B cell (primary cell): ENCODE results near the gene CIDEC. TPM values are rescaled to one million over a fixed set of nuclear protein-coding genes. Genes with fewer than 3 reads are reported as not detected.

ENCODE experiments used
- ATAC-seq: fragments of 200-7000 bp; cut with Tn5 transposase; one replicate; pipeline ENCODE4 v1.10.0; 2021; ENCODE audit warnings: low read depth, mild to moderate bottlenecking, moderate number of reproducible peaks, moderate library complexity
- CTCF ChIA-PET: fragments of 350-600 bp; sonication (Branson Sonifier 250); formaldehyde crosslinking; loops from one replicate; lab custom pipeline; 2021; ENCODE audit warnings: antibody characterized with exemption, inconsistent platforms; lab: Charles Lee
- POLR2A ChIA-PET: fragments of 350-600 bp; sonication (Branson Sonifier 250); formaldehyde crosslinking; loops from one replicate; lab custom pipeline; 2021; ENCODE audit warnings: antibody characterized with exemption; lab: Charles Lee
- DNase-seq: peaks from one replicate; pipeline ENCODE4 v3.0.0; 2013
- H2AFZ ChIP-seq: 2 replicates; pipeline ENCODE4 v1.6.1; 2012; ENCODE audit warnings: mild to moderate bottlenecking, low read depth, low read length; ENCODE audit not compliant: insufficient read depth, poor library complexity, severe bottlenecking
- H3K27ac ChIP-seq, 2 donors: 1 replicate in 1 of 2; 2 replicates in 1 of 2; pipeline ENCODE4 v1.5.1; 2012 to 2013; ENCODE audit warnings: low read length in 2 of 2, mild to moderate bottlenecking in 2 of 2, moderate library complexity in 1 of 2
- H3K27me3 ChIP-seq, 4 experiments: fragments of 200-600 bp in 1 of 4; sonication (generic) in 1 of 4; replicated peaks in 1 of 4; 1 replicate in 2 of 4; 2 replicates in 2 of 4; pipeline versions ENCODE4 v1.6.1 to v1.7.0; 2013 to 2016; ENCODE audit warnings: low read length in 3 of 4, mild to moderate bottlenecking in 2 of 4, mixed read lengths in 1 of 4, moderate library complexity in 1 of 4; ENCODE audit not compliant: insufficient read depth in 4 of 4, control insufficient read depth in 3 of 4; ENCODE audit errors: control extremely low read depth in 1 of 4
- H3K36me3 ChIP-seq, 2 experiments: replicated peaks in 1 of 2; 1 replicate in 1 of 2; 2 replicates in 1 of 2; pipeline versions ENCODE4 v1.6.1 to v1.7.1; 2013; ENCODE audit warnings: low read length in 1 of 2; ENCODE audit not compliant: insufficient read depth in 2 of 2, control insufficient read depth in 1 of 2; ENCODE audit errors: control extremely low read depth in 1 of 2, extremely low read depth in 1 of 2
- H3K4me1 ChIP-seq, 2 donors: fragments of 200-600 bp in 1 of 2; sonication (generic) in 1 of 2; 1 replicate in 1 of 2; 2 replicates in 1 of 2; pipeline versions ENCODE4 v1.5.1 to v1.6.1; 2013 to 2017; ENCODE audit warnings: low read length in 2 of 2; ENCODE audit not compliant: control insufficient read depth in 2 of 2, insufficient read depth in 2 of 2
- H3K4me2 ChIP-seq: replicated peaks from 2 replicates; pipeline ENCODE3; 2012; ENCODE audit warnings: mild to moderate bottlenecking, low read depth, low read length; ENCODE audit not compliant: poor library complexity, severe bottlenecking
- H3K4me3 ChIP-seq, 5 experiments: fragments of 200-600 bp in 1 of 5; sonication (generic) in 1 of 5; 1 replicate in 3 of 5; 2 replicates in 2 of 5; pipeline versions ENCODE4 v1.5.1 to v1.7.0; 2011 to 2016; ENCODE audit warnings: low read length in 4 of 5, mild to moderate bottlenecking in 4 of 5, low read depth in 2 of 5, control low read depth in 1 of 5, moderate library complexity in 1 of 5; ENCODE audit not compliant: insufficient read depth in 1 of 5; ENCODE audit errors: control extremely low read depth in 1 of 5, extremely low read depth in 1 of 5
- H3K79me2 ChIP-seq: fragments of 200-600 bp; sonication (generic); one replicate; pipeline ENCODE4 v1.6.0; 2016; ENCODE audit warnings: low read length; ENCODE audit not compliant: control insufficient read depth, insufficient read depth
- H3K9ac ChIP-seq: fragments of 200-600 bp; sonication (generic); 2 replicates; pipeline ENCODE4 v1.6.1; 2017; ENCODE audit warnings: mild to moderate bottlenecking, low read length, moderate library complexity
- H3K9me3 ChIP-seq, 3 donors: one replicate each; pipeline versions ENCODE4 v1.6.1 to v1.7.1; 2013; ENCODE audit warnings: low read length in 2 of 3; ENCODE audit not compliant: control insufficient read depth in 2 of 3, insufficient read depth in 1 of 3; ENCODE audit errors: control extremely low read depth in 1 of 3
- H4K20me1 ChIP-seq: 2 replicates; pipeline ENCODE4 v1.6.0; 2012; ENCODE audit warnings: mild to moderate bottlenecking, low read length; ENCODE audit not compliant: insufficient read depth, control insufficient read depth, poor library complexity, severe bottlenecking
- H3K27ac Mint-ChIP-seq: one replicate; pipeline ENCODE4 v1.8.0; 2021; ENCODE audit warnings: mixed read lengths
- H3K27me3 Mint-ChIP-seq: one replicate; pipeline ENCODE4 v1.8.0; 2021; ENCODE audit warnings: mixed read lengths
- H3K4me1 Mint-ChIP-seq: one replicate; pipeline ENCODE4 v1.8.0; 2021; ENCODE audit warnings: mixed read lengths
- H3K4me3 Mint-ChIP-seq: one replicate; pipeline ENCODE4 v1.8.0; 2021; ENCODE audit warnings: mixed read lengths
- H3K9me3 Mint-ChIP-seq: one replicate; pipeline ENCODE4 v1.8.0; 2022; ENCODE audit warnings: mixed read lengths; ENCODE audit not compliant: insufficient read depth
- EZH2 ChIP-seq: IDR thresholded peaks from 2 replicates; pipeline ENCODE4 v1.6.1; 2012; ENCODE audit warnings: borderline replicate concordance, low read depth, mild to moderate bottlenecking, moderate library complexity, low read length; ENCODE audit not compliant: insufficient read depth, poor library complexity, severe bottlenecking
- WGBS: methylation state at CpG from one replicate; pipeline ENCODE4 v1.1.5; 2013; ENCODE audit warnings: missing lambda C conversion rate; ENCODE audit not compliant: insufficient coverage; 5-methylcytosine and 5-hydroxymethylcytosine counted together
- intact Hi-C: fragments of 100-400 bp; cut with micrococcal nuclease; formaldehyde crosslinking; loops from one replicate; pipeline ENCODE4 v1.10.0; 2022
- polyA plus RNA-seq: library from polyadenylated mRNA; depleted of rRNA; stranded (reverse); fragments of >200 nt; gene quantifications from 2 replicates; pipeline ENCODE4 v1.2.3, GENCODE V29; 2012
- total RNA-seq, 2 donors: library from RNA; stranded (reverse); fragments of 120-200 nt in 1 of 2; gene quantifications; 1 replicate in 1 of 2; 2 replicates in 1 of 2; pipeline versions ENCODE4 v1.2.3 to v1.2.4, GENCODE V29; 2013 to 2022
- TF ChIP-seq, protein P1 (sequence below): fragments of 200-600 bp; IDR thresholded peaks from one replicate; pipeline ENCODE4 v1.8.0; 2022; ENCODE audit warnings: antibody characterized with exemption, mild to moderate bottlenecking

The CIDEC gene
- total and polyA plus RNA-seq, 2 donors (not counting 1 experiment from before 2014, with no cell fraction given) = not detected

DNA sequence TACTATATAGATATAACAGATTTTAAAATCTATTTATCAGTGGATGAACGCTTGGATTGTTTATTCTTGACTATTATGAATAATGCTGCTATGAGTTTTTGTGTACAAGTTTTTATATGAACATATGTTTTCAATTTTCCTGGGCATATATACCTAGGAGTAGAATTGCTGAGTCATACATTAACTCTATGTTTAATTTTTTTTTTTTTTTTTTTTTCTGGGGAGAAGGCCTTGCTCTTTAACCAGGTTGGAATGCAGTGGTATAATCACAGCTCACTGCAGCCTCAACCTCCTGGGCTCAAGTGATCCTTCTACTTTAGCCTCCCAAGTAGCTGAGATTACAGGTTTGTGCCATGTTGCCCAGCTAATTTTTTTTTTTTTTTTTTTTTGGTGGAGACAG is 9.1 kb downstream of the CIDEC start:
- H3K9me3 Mint-ChIP-seq = no peaks in the 10 kb centered on the region
- H3K4me3 Mint-ChIP-seq = no peak overlapping the region
- Histone ChIP-seq H3K27ac (no peak overlapping the region), H3K27me3 (no peaks in the 10 kb centered on the region), H3K4me3 (no peak overlapping the region), H2AFZ (no peak overlapping the region), H4K20me1 (no peaks in the 10 kb centered on the region), H3K4me1 (no peaks in the 10 kb centered on the region), H3K36me3 (no peaks in the 10 kb centered on the region), H3K9ac (no peak overlapping the region), H3K79me2 (no peaks in the 10 kb centered on the region), H3K9me3 (no peaks in the 10 kb centered on the region), H3K4me2 (no peak overlapping the region)
- no peak overlapping the region for H3K27ac Mint-ChIP-seq
- CTCF ChIA-PET = no interaction called here
- intact Hi-C loops = no loop called here
- peaks cover 6% of the 10 kb centered on the region for H3K27me3 Mint-ChIP-seq
- POLR2A ChIA-PET = interaction anchor here (0.7 kb wide), 1 partner anchor 31 kb away, joined by 4 read pairs; no protein-coding TSS in a partner anchor
- no peak for ATAC-seq
- DNase-seq = no peak
- H3K4me1 Mint-ChIP-seq = no peaks in the 10 kb centered on the region
- WGBS = no CpG with 5 or more reads among the region's 1 CpG
- TF ChIP-seq EZH2 = no peak
- TF ChIP-seq, protein P1, sequence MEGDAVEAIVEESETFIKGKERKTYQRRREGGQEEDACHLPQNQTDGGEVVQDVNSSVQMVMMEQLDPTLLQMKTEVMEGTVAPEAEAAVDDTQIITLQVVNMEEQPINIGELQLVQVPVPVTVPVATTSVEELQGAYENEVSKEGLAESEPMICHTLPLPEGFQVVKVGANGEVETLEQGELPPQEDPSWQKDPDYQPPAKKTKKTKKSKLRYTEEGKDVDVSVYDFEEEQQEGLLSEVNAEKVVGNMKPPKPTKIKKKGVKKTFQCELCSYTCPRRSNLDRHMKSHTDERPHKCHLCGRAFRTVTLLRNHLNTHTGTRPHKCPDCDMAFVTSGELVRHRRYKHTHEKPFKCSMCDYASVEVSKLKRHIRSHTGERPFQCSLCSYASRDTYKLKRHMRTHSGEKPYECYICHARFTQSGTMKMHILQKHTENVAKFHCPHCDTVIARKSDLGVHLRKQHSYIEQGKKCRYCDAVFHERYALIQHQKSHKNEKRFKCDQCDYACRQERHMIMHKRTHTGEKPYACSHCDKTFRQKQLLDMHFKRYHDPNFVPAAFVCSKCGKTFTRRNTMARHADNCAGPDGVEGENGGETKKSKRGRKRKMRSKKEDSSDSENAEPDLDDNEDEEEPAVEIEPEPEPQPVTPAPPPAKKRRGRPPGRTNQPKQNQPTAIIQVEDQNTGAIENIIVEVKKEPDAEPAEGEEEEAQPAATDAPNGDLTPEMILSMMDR = no peak

DNA sequence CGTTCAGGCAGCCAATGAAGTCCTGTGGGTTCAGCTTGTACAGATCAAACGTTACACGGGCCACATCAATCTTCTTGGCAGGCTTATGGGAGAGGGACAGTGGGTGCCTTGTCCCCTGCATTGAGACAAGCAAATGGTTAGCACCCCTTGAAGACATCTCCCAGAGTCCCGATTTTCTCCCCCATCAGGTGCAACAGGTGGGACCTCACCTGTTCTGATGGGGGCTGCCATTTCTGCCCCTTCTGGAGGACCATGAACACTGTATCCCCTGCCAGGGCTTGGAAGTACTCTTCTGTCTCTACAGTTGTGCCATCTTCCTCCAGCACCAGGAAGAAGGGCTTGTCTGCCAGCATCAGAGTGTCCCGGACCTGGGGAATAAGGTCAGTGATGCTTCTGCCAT is 10.1 kb downstream of the CIDEC start:
- ATAC-seq = no peak
- no peak overlapping the region for H3K27ac Mint-ChIP-seq
- POLR2A ChIA-PET = no interaction called here
- no peaks in the 10 kb centered on the region for H3K27me3 ChIP-seq
- no peak overlapping the region for H3K9ac ChIP-seq
- no peak overlapping the region for H3K27ac ChIP-seq
- no peaks in the 10 kb centered on the region for H3K4me1 ChIP-seq
- H3K36me3 ChIP-seq = no peaks in the 10 kb centered on the region
- no peak overlapping the region for H2AFZ ChIP-seq
- no peak for DNase-seq
- no peak overlapping the region for H3K4me2 ChIP-seq
- WGBS = 92% methylated on average over 3 of the region's 5 CpGs
- intact Hi-C loops = no loop called here
- H4K20me1 ChIP-seq = no peaks in the 10 kb centered on the region
- H3K27me3 Mint-ChIP-seq = no peaks in the 10 kb centered on the region
- TF ChIP-seq EZH2 = no peak
- TF ChIP-seq, protein P1 = no peak
- no peaks in the 10 kb centered on the region for H3K9me3 ChIP-seq
- H3K4me3 ChIP-seq = no peak overlapping the region
- H3K9me3 Mint-ChIP-seq = no peaks in the 10 kb centered on the region
- no peaks in the 10 kb centered on the region for H3K4me1 Mint-ChIP-seq
- H3K4me3 Mint-ChIP-seq = no peak overlapping the region
- H3K79me2 ChIP-seq = no peaks in the 10 kb centered on the region
- CTCF ChIA-PET = no interaction called here
